Activated CD8-positive, alpha-beta memory T cell treated with anti-CD3 and anti-CD28 coated beads for 4 hours (primary cell): ENCODE results near the gene PHACTR1.

Experiments used
- DNase-seq, 2 donors: peaks; one replicate each; pipeline ENCODE4 v3.0.0-alpha.2; 2020; ENCODE audit warnings: low read depth in 2 of 2

Gene PHACTR1

GRCh38 chr6:12990162-12990561 is 273.6 kb downstream of the PHACTR1 start:
- DNase-seq = no peak

GRCh38 chr6:12991435-12991834 is 274.9 kb downstream of the PHACTR1 start:
- no peak for DNase-seq

- DNase-seq = no peak
Measured at GRCh38 chr6:12992770-12993169, 276.2 kb downstream of the PHACTR1 start.

DNA sequence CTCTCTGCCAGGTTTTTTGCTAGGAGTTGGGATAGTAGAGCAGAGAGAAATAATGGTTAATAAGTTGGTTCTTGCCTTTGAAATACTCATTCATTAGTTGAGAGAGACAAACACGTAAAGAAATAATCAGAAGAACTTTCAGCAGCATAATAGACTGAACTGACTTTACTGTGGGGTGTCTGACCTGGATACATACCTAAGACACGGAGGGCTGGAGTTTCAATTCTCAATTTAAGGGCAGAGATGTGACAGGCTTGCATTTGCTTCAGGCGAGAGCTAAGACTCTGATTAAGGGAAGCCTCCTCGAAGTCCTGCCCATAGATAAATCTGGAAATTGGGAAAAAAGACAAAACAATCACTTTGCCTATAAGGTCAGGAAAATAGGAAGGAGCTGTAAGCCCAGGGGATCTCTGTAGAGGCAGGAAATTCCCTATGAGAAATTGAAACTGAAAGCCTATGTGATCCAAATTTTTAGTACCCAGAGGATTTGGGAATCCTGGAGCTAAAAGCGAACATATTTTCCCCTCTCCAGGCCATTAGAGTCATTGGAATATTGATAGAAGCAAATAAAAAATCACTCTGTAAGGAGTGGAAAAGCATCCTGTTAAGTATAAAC is 276.8 kb downstream of the PHACTR1 start:
- DNase-seq = no peak

- no peak for DNase-seq
Measured at GRCh38 chr6:12995419-12995818, 278.9 kb downstream of the PHACTR1 start.

DNA sequence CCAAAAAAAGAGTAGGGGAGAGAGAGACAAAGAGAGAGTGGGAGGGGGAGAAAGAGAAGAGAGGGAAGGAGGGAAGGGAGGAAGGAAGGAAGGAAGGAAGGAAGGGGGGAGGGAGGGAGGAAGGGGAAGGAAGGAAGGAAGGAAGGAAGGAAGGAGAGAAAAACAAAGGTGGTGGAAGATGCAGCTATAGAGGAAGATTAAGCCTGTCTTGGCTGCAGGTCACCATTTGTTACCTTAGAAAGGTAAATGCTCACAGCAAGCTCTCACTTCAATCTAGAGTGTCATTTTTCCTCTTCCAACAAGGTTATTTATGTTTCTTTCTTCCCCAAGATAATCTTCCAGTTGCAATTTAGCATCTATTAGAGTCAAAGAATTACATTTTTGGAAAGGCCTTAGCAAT is 284.0 kb downstream of the PHACTR1 start:
- no peak for DNase-seq

DNA sequence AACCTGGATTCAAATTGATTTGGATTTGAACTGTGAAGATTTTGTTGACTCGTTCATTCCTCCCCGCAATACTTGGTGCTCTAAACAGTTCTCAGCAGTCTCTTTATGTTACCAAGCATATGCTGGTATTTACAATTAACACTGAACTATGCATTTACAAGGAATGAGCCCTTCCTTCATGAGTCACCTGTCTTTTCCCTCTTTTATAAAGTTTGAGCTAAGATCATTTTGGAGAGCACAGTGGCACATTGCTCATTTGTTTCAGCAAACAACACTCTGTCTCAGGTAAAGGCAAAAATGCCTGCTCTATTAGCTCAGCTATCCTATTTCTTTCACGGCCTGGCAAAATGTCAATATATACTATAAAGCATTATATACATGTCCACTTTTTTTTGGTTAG is 285.4 kb downstream of the PHACTR1 start:
- DNase-seq = no peak

DNA sequence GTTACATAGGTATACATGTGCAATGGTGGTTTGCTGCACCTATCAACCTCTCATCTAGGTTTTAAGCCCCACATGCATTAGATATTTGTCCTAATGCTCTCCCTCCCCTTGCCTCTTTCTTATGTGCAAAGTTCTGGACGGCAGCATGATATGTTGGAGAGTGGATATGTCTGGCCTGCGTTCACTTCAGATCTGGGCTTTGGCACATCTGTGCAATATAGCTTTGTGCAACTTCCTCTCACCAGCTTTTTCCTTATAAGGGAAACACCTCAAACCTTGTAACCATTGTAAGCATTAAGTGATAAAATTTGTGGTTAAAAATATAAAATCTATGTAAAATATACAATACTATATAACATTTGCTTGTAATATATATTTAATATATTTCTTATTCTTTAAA is 288.0 kb downstream of the PHACTR1 start:
- DNase-seq = no peak

GRCh38 chr6:13005994-13006393 is 289.4 kb downstream of the PHACTR1 start:
- no peak for DNase-seq

DNA sequence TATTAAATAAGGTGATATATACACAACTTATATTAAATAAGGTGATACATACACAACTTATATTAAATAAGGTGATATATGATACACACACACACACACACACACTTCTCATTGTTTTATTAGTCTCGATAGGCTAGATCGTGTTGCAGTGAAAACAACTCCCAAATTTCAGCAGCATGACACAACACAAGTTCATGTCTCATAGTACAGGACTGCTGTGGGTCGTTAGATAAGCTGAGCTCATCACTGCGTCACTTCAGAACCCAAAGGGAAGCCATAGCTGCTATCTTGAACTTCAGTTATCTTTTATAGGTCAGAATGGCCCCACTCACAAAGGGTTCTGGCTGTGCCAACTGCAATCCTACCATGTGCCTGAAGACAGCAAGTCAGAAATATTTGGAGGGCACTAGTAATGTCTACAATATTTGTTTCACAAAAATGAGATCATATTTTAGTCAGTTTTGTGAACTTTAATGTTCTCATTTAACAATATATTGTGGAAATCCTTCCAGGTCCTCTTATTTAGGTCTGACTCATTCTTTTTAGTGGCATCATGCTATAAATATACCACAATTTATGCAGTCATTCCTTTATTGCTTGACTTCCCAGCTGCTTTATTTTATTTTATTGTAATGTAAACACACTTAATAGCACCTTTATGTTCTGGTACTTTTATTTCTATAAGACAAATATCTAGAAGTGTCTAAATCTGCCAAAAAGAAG is 290.2 kb downstream of the PHACTR1 start:
- DNase-seq = no peak

GRCh38 chr6:13007744-13008143 is 291.2 kb downstream of the PHACTR1 start:
- DNase-seq = no peak

GRCh38 chr6:13009031-13009430 is 292.5 kb downstream of the PHACTR1 start:
- no peak for DNase-seq

DNA sequence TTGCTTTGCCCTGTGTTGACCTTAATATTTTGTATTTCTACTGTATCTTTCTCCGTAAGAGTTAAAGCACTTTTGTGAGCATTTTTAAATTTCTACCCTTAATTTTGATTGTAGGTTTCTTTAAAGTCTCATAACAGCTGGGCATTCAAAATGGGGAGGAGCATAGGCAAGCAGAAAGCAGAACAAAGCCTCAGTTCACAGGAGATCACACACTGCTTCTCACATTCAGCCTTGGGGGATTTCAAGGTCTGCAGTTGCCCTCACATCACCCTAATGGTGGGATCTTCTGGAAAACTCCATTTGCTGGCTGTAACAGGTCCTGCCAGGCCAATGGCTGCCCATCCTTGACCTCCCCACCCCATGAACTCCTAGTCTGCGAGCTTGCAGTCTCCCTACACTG is 292.9 kb downstream of the PHACTR1 start:
- DNase-seq = no peak

DNA sequence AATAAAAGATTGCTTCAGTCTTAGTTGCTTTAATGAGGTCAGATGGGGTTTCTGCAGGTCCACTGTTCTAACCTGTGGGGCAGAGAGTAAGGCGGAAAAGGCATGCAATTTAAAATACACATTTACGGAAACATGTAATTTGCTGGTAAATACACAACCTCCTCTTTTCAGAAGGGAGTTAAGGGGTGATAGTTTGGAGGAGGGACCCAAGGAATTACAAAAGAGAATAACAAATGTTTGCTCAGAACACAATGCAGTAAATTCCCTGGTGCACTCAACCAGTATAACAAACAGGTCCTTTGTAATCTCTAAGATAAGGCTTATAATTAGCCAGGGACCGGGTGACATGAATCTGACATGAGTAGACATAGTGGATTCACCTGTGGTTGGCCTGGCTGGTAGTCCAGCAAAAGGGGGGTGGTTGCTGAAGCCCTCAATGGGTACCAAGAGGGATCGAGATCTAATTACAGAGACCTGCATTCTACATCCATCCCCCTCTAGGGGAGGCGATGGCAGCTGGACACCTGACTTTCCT is 295.1 kb downstream of the PHACTR1 start:
- no peak for DNase-seq

- DNase-seq = no peak
Measured at GRCh38 chr6:13012296-13012695, 295.7 kb downstream of the PHACTR1 start.

- no peak for DNase-seq
Measured at GRCh38 chr6:13012977-13013680, 296.6 kb downstream of the PHACTR1 start.

- DNase-seq = no peak
Measured at GRCh38 chr6:13013681-13014503, 297.3 kb downstream of the PHACTR1 start.

DNA sequence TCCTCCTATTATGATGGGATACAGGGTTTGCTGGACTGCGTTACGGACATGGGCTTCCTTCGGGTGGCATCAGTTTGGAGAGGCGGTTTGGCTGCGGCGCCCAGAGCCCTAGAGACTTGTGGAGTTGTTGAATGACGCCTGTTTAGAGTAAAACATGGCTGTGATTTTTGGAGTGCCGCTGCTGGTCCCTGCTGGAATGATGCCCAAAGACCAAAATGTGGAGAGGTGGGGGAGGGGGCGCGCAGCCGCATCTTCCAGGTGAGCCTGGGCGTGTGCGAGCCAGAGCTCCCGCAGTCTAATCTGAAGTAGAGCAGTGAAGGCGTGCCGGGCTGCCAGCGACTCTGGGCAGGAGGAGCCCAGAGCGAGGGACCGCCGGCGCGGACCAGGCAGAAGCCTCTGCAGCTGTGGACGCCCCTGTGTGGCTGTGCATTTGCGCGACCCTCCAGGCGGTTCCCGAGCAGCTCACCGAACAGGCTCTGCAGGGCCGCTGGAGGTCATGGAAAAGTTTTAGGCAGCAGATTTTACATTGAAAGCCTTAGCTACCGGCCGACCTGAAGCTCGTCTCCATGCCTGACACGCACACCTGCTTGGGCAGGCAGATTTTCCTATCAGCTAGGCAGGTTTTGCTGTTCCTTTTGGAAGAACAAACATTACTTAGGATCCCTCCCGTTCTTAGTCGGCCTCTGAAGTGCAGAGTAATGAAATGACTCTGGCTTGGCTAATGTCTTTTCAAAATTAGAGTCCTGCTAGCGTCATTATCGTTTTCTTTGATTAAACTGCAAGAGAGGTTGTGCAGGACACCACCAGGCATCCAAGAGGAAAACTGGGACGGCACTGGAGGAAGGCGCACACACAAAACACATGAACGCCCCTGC is 298.2 kb downstream of the PHACTR1 start:
- DNase-seq = no peak

GRCh38 chr6:13015379-13015681 is 298.8 kb downstream of the PHACTR1 start:
- no peak for DNase-seq

- DNase-seq = no peak
Measured at GRCh38 chr6:13024616-13025015, 308.0 kb downstream of the PHACTR1 start.

DNA sequence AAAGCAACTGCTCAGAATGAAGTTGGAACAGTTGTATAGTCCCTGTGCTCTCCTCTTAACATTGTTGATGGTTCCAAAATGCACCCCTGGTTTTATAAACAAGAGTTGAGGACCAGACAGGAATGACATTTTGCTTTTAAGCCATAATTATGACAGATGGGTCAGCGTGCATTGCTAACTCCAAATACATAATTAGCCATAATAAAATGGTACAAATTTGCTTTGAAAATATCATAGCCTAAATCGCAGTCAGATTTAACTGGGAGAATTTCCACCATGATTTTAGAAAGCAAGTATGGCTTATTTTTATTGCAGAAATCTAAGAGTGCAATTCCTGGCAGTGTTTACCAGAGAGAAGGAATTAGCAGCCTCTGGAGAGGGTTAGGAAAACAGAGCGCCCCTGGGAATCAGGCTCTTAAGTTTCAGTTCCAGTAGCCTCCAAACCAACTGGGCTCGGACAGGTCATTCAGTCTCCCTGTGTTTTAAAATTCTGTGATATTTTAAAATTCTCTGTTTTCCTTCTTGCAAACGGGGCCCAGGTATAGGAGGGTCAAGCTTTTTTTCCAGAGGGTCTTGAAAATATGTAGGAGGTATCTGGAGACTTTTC is 309.4 kb downstream of the PHACTR1 start:
- DNase-seq = no peak
